ENCODE results near the gene ANKS1B.

ANKS1B gene

GRCh38 chr12:99024870-99025269 is 959.9 kb downstream of the ANKS1B start:
- TF ChIP-seq CTCF (IDR thresholded peaks at IDR 0.05; ENCODE audit: low read depth, low read length) = no peak
- H3K36me3 ChIP-seq = no peaks in the 10 kb centered on the region
- DNase-seq = no peak

DNA sequence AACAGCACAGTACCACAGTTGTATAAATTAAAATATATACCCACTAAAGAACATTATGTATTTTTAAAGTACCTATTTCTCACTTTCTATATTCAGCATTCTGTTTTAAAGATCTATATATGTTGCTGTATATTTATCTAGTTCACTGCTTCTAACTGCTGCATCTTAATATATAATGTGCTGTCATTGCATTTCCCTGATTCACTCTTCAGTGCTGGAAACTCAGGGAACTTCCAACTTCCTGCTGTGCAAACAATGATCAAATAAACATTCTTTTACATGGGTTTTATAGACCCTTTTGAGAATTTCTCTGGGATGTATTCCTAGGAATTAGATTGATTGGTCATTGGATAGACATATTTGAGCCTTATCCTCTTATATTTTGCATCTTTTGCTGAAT is 960.5 kb downstream of the ANKS1B start:
- Histone ChIP-seq H3K27me3 (no peaks in the 10 kb centered on the region), H3K4me1 (no peaks in the 10 kb centered on the region), H3K9me3 (no peaks in the 10 kb centered on the region), H3K36me3 (no peaks in the 10 kb centered on the region), H3K4me3 (ENCODE audit: low read depth, low read length) (no peak overlapping the region)
- no peak for DNase-seq
- no peak for TF ChIP-seq CTCF (IDR thresholded peaks at IDR 0.05; ENCODE audit: low read depth, low read length)

More at GRCh38 chr12:99024870-99025269, 959.9 kb downstream of the ANKS1B start:
- Histone ChIP-seq H3K27me3 (no peaks in the 10 kb centered on the region), H3K4me1 (no peaks in the 10 kb centered on the region), H3K9me3 (no peaks in the 10 kb centered on the region), H3K4me3 (ENCODE audit: low read depth, low read length) (no peak overlapping the region)

DNA sequence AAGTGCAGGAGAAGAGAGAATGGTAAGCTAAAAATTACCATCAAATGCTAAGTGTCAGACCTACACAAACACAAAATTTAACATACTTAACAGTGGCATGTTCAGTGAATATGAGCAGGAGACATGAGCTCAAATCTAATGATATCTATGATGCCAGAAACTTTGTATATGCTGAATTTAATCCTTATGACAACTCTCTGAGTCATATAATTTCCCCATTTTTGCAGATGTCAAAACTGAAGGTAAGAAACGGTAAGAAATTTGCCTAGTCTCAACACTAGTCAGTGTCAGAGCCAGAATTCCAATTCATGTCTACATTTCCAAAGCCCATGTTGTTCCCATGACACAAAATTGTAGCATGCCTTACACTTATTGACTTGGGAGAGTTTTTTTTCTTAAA is 963.9 kb downstream of the ANKS1B start:
- no peak for DNase-seq
- Histone ChIP-seq H3K27me3 (no peaks in the 10 kb centered on the region), H3K9me3 (no peaks in the 10 kb centered on the region), H3K4me1 (no peaks in the 10 kb centered on the region), H3K4me3 (ENCODE audit: low read depth, low read length) (no peak overlapping the region), H3K36me3 (no peaks in the 10 kb centered on the region)
- TF ChIP-seq CTCF (IDR thresholded peaks at IDR 0.05; ENCODE audit: low read depth, low read length) = no peak

DNA sequence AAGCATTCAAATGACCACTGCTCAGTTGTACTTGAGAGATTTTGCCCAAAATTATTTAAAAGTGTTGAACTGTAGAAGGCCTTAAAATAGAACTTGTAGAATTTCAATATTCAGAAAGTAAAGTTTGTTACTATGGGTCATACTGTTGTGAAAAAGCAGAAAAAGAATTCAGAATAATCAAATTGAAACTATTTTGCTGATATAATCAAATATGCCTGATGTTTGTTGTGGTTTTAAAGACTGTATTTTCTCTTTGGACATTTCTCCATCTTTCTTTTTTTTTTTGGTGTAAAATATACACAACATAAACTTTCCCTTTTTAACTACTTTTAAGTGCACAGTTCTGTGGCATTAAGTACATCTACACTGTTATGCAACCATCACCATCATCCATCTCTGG is 964.9 kb downstream of the ANKS1B start:
- no peak for TF ChIP-seq CTCF (IDR thresholded peaks at IDR 0.05; ENCODE audit: low read depth, low read length)
- no peaks in the 10 kb centered on the region for H3K36me3 ChIP-seq
- no peaks in the 10 kb centered on the region for H3K4me1 ChIP-seq
- no peaks in the 10 kb centered on the region for H3K9me3 ChIP-seq
- no peak overlapping the region for H3K4me3 ChIP-seq (ENCODE audit: low read depth, low read length)
- H3K27me3 ChIP-seq = no peaks in the 10 kb centered on the region
- DNase-seq = no peak

DNA sequence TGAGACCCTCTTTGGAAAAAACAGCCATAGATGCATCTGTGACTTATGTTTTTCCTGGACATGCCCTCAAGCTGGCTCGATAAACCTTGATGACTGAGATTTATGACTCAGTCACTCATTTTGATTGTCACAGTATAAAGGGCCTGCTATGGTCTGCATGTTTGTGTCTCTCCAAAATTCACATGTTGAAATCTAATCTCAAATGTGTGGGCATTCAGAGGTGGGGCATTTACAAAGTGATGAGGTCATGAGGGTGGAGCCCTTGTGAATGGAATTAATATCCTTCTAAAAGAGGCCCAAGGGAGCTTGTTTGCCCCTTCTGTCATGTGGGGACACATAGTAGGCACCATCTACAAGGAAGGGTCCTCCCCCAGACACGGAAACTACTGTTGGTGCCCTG is 966.8 kb downstream of the ANKS1B start:
- DNase-seq = no peak
- Histone ChIP-seq H3K36me3 (no peaks in the 10 kb centered on the region), H3K27me3 (no peaks in the 10 kb centered on the region), H3K9me3 (no peaks in the 10 kb centered on the region), H3K4me1 (no peaks in the 10 kb centered on the region), H3K4me3 (ENCODE audit: low read depth, low read length) (no peak overlapping the region)
- TF ChIP-seq CTCF (IDR thresholded peaks at IDR 0.05; ENCODE audit: low read depth, low read length) = no peak

DNA sequence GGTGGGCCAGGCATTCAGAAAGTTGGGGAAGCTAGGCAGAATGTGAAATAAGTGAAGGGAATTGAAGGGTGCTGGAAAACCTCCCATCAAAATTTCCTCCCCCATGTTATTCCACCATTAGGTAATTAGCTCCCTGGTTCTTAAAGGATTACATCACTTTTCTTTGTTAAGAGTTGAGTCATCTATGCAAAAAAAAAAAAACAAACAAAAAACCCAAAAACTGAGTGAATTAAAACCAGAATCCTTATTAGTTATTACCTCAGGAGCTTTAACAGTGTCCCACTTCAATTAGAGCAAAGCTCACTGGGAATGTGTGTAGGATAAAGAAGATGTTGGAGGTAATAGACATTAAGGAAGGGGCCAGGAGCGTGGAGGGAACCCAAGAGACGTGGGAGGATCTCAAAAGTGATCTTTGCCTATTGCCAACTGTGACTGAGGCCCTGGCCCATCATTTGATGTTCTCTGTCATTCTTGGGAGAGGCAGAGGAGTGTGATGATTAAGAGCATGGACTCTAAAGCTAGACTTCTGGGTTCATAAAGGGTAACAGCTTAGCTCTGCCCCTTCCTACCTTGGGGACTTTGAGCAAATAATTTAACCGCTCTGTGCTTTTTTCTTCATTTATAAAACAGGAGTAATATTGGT is 975.0 kb downstream of the ANKS1B start:
- no peak overlapping the region for H3K4me3 ChIP-seq (ENCODE audit: low read depth, low read length)
- H3K27me3 ChIP-seq = no peaks in the 10 kb centered on the region
- no peaks in the 10 kb centered on the region for H3K36me3 ChIP-seq
- H3K9me3 ChIP-seq = no peaks in the 10 kb centered on the region
- H3K4me1 ChIP-seq = no peaks in the 10 kb centered on the region
- DNase-seq = no peak
- no peak for TF ChIP-seq CTCF (IDR thresholded peaks at IDR 0.05; ENCODE audit: low read depth, low read length)
